Astrocyte (in vitro differentiated cells and primary cell): Measurements from ENCODE around the gene ACVR1.

ENCODE experiments used
- CTCF ChIP-seq: IDR thresholded peaks from 2 replicates; pipeline ENCODE4 v1.5.1; 2011; ENCODE audit warnings: low read depth, mild to moderate bottlenecking, inconsistent platforms, low read length, moderate library complexity; ENCODE audit not compliant: insufficient read depth
- EZH2 ChIP-seq: IDR thresholded peaks from 2 replicates; pipeline ENCODE4 v1.6.1; 2012; ENCODE audit warnings: mild to moderate bottlenecking, low read length, inconsistent platforms; ENCODE audit not compliant: insufficient read depth

GRCh38 chr2:157800838-157801495 is 75.2 kb downstream of the ACVR1 start:
- TF ChIP-seq CTCF = no peak
- no peak for TF ChIP-seq EZH2
